HepG2 (cell line): ENCODE results near the gene RNPEPL1. TPM values are rescaled to one million over a fixed set of nuclear protein-coding genes. Genes with fewer than 3 reads are reported as not detected.
A peak's percentile ranks its signal among the peaks of the same experiment; 100 is the strongest.

ENCODE experiments used
- AKAP8 ChIP-seq: sonication (generic); formaldehyde crosslinking; IDR thresholded peaks from 2 replicates; pipeline ENCODE4 v1.5.1; 2020; ENCODE audit warnings: mild to moderate bottlenecking, missing genetic modification reagents
- CBX1 ChIP-seq: IDR thresholded peaks from one replicate; pipeline ENCODE4 v1.6.1; 2016; ENCODE audit warnings: antibody characterized with exemption, low read depth
- EEA1 ChIP-seq: sonication (generic); formaldehyde crosslinking; IDR thresholded peaks from 2 replicates; pipeline ENCODE4 v1.5.1; 2020; ENCODE audit warnings: mild to moderate bottlenecking, missing genetic modification reagents, borderline replicate concordance
- EHMT2 ChIP-seq: fragments of 200-600 bp; sonication (generic); IDR thresholded peaks from 2 replicates; pipeline ENCODE4 v1.7.0; 2017; ENCODE audit warnings: antibody characterized with exemption, low read depth, low read length, borderline replicate concordance
- HDAC1 ChIP-seq: sonication (generic); formaldehyde crosslinking; IDR thresholded peaks from 2 replicates; pipeline ENCODE4 v1.5.1; 2020; ENCODE audit warnings: mild to moderate bottlenecking, missing genetic modification reagents
- HNRNPUL1 ChIP-seq: fragments of 200-400 bp; formaldehyde crosslinking; IDR thresholded peaks from 2 replicates; pipeline ENCODE4 v1.6.1; 2017; ENCODE audit warnings: low read depth, mild to moderate bottlenecking, low read length, moderate library complexity
- IRF9 ChIP-seq: sonication (generic); formaldehyde crosslinking; IDR thresholded peaks from 2 replicates; pipeline ENCODE4 v1.8.0; 2022; ENCODE audit warnings: missing genetic modification reagents, mild to moderate bottlenecking, borderline replicate concordance
- MBNL3 ChIP-seq: fragments of 250-450 bp; sonication (Bioruptor Pico); conservative IDR thresholded peaks from 2 replicates; pipeline ENCODE4 v1.8.0; 2022; ENCODE audit warnings: mild to moderate bottlenecking, inconsistent platforms
- MED8 ChIP-seq: sonication (generic); formaldehyde crosslinking; IDR thresholded peaks from 2 replicates; pipeline ENCODE4 v1.8.1; 2023; ENCODE audit warnings: mild to moderate bottlenecking, missing genetic modification reagents; ENCODE audit not compliant: insufficient replicate concordance
- NR0B2 ChIP-seq: sonication (generic); formaldehyde crosslinking; IDR thresholded peaks from 2 replicates; pipeline ENCODE4 v1.4.0; 2020; ENCODE audit warnings: mild to moderate bottlenecking, missing genetic modification reagents
- RFX3 ChIP-seq: IDR thresholded peaks from 2 replicates; pipeline ENCODE4 v1.6.1; 2016; ENCODE audit warnings: missing biosample characterization, missing genetic modification reagents
- RXRA ChIP-seq: sonication (generic); formaldehyde crosslinking; IDR thresholded peaks from 2 replicates; pipeline ENCODE4 v1.5.1; 2020; ENCODE audit warnings: missing genetic modification reagents
- SNAPC2 ChIP-seq: sonication (generic); formaldehyde crosslinking; IDR thresholded peaks from 2 replicates; pipeline ENCODE4 v1.8.1; 2022; ENCODE audit warnings: mild to moderate bottlenecking, missing genetic modification reagents
- ZBTB20 ChIP-seq: sonication (generic); formaldehyde crosslinking; IDR thresholded peaks from 2 replicates; pipeline ENCODE4 v1.8.1; 2023; ENCODE audit warnings: missing genetic modification reagents, low read depth, mild to moderate bottlenecking, borderline replicate concordance
- ZNF101 ChIP-seq: sonication (generic); formaldehyde crosslinking; IDR thresholded peaks from 2 replicates; pipeline ENCODE4 v1.4.0; 2020; ENCODE audit warnings: mild to moderate bottlenecking, low read depth, missing genetic modification reagents, borderline replicate concordance
- ZNF7 ChIP-seq: IDR thresholded peaks from 2 replicates; pipeline ENCODE4 v1.6.1; 2016; ENCODE audit warnings: missing biosample characterization, missing genetic modification reagents
- ZNF724P ChIP-seq: sonication (generic); formaldehyde crosslinking; IDR thresholded peaks from 2 replicates; pipeline ENCODE4 v1.8.0; 2022; ENCODE audit warnings: missing genetic modification reagents, borderline replicate concordance
- ZNF761 ChIP-seq: sonication (generic); formaldehyde crosslinking; conservative IDR thresholded peaks from 2 replicates; pipeline ENCODE4 v1.4.0; 2020; ENCODE audit warnings: mild to moderate bottlenecking, missing genetic modification reagents
- polyA plus RNA-seq, 8 experiments: library from polyadenylated mRNA; depleted of rRNA in 3 of 8; stranded (reverse) in 7 of 8; unstranded in 1 of 8; fragments of >200 nt; fragmentation: Illumina TruSeq in 4 of 8; extraction: Trizol in 4 of 8; gene quantifications; 2 replicates each; pipeline versions ENCODE4 v1.2.1 to v1.2.3, GENCODE V29; 2011 to 2016; ENCODE audit warnings: low read depth in 4 of 8, missing spikeins in 1 of 8, mixed read lengths in 1 of 8; ENCODE audit not compliant: insufficient read depth in 1 of 8
- total RNA-seq, 5 experiments: library from RNA; depleted of rRNA; stranded (reverse); fragments of >200 nt; fragmentation: Illumina TruSeq; extraction: Trizol; gene quantifications; 2 replicates each; pipeline ENCODE4 v1.2.3, GENCODE V29; 2016; ENCODE audit warnings: low read depth in 1 of 5

RNPEPL1 gene
- total and polyA plus RNA-seq, 2 of the 13 experiments (the other 11 are each of a cell fraction or from before 2014, with no cell fraction given), result 13.0 to 18.0 TPM

- no peak for TF ChIP-seq EEA1 (CRISPR knock-in tag)
- TF ChIP-seq RFX3 (CRISPR knock-in tag), result no peak
- TF ChIP-seq MED8 (CRISPR knock-in tag), result no peak
- peak; percentile 11 for TF ChIP-seq CBX1
- no peak; the same call in 1 of the 2 replicates for TF ChIP-seq ZBTB20
- no peak for TF ChIP-seq ZNF7 (CRISPR knock-in tag)
- 0 out of 2 replicates have a peak, but pooled peaks have one; percentile 1 for TF ChIP-seq SNAPC2 (CRISPR knock-in tag)
- TF ChIP-seq ZNF761 (CRISPR knock-in tag), result no peak
- no peak for TF ChIP-seq EHMT2
- TF ChIP-seq AKAP8 (CRISPR knock-in tag), result peak; percentile 37
- TF ChIP-seq HDAC1 (CRISPR knock-in tag), result peak; percentile 10; the same call in 1 of the 2 replicates
- TF ChIP-seq NR0B2 (CRISPR knock-in tag), result no peak; the same call in 1 of the 2 replicates
- TF ChIP-seq MBNL3 (CRISPR knock-in tag), result no peak
- 0 out of 2 replicates have a peak, but pooled peaks have one; percentile 24 for TF ChIP-seq ZNF724P (CRISPR knock-in tag)
- TF ChIP-seq RXRA (CRISPR knock-in tag), result 0 out of 2 replicates have a peak, but pooled peaks have one; percentile 13
- TF ChIP-seq IRF9 (CRISPR knock-in tag), result no peak
- no peak for TF ChIP-seq ZNF101 (CRISPR knock-in tag)
- TF ChIP-seq HNRNPUL1, result no peak
These were observed 1.8 kb upstream of the RNPEPL1 start (continued) for GRCh38 chr2:240566203-240567136.
